Adipose tissue (tissue), 3 donors: ENCODE data around the gene NAA25. TPM values are rescaled to one million over a fixed set of nuclear protein-coding genes. Genes with fewer than 3 reads are reported as not detected.
"Not testable (repeated sequence)": the region's sequence is repeated elsewhere in the genome, so short reads cannot be mapped to it uniquely, and the experiment has no call there.

Source experiments
- H3K27ac ChIP-seq: one replicate; pipeline ENCODE4 v1.5.1; 2013; ENCODE audit warnings: low read depth, low read length
- WGBS, 3 donors: extraction: QIAGEN DNeasy Blood & Tissue Kit; methylation state at CpG; one replicate each; pipeline ENCODE4 v1.1.7; 2013; 5-methylcytosine and 5-hydroxymethylcytosine counted together
- polyA plus RNA-seq, 3 donors: library from polyadenylated mRNA; stranded (reverse); fragments of 200-250 nt; gene quantifications; one replicate each; pipeline ENCODE4 v1.2.3, GENCODE V29; 2013
- donor health status: healthy with polysubstance abuse.
- donor health status: Bipolar disorder and iron deficiency.
- donor health status: healthy.

The NAA25 gene
- polyA plus RNA-seq, 3 donors, result 4.0 to 6.5 (median 4.3) TPM

- H3K27ac ChIP-seq, result no peak overlapping the region
- WGBS, 3 donors, result 86 to 94% (median 90%) methylated on average over 1 of the region's 1 CpG
These were observed 91.5 kb downstream of the NAA25 start for GRCh38 chr12:112017041-112017440.

GRCh38 chr12:112015938-112016337 is 92.6 kb downstream of the NAA25 start:
- WGBS, 3 donors, result 95 to 97% (median 95%) methylated on average over 6 of the region's 6 CpGs
- H3K27ac ChIP-seq, result no peak overlapping the region

GRCh38 chr12:112013601-112014402 is 94.8 kb downstream of the NAA25 start:
- no peak overlapping the region for H3K27ac ChIP-seq
- 1 to 2% (median 1%) methylated on average over 54 of the region's 54 CpGs for WGBS, 3 donors

GRCh38 chr12:112012775-112013600 is 95.6 kb downstream of the NAA25 start, which contains the start of the genes ERP29 and TMEM116:
Gene ERP29 (plus strand): TSS chr12:112013426. CDS start chr12:112013466, 40 bp downstream.
Gene TMEM116 (minus strand): TSS chr12:112013165. CDS start chr12:112005270, 7,895 bp downstream.
- H3K27ac ChIP-seq, result peak within 1 kb of the TSS; percentile 82
- 0% methylated on average over 63 to 67 of the region's 67 CpGs for WGBS, 3 donors

- 74 to 89% (median 86%) methylated on average over 8 of the region's 8 CpGs for WGBS, 3 donors
- no peak overlapping the region for H3K27ac ChIP-seq
These were observed 96.9 kb downstream of the NAA25 start for GRCh38 chr12:112011685-112012084.

GRCh38 chr12:112010415-112011344 is 97.9 kb downstream of the NAA25 start:
- no peak overlapping the region for H3K27ac ChIP-seq
- 89 to 96% (median 94%) methylated on average over 8 of the region's 8 CpGs for WGBS, 3 donors

- WGBS, 3 donors, result 84 to 90% (median 89%) methylated on average over 3 of the region's 3 CpGs
- H3K27ac ChIP-seq, result not testable (repeated sequence)
These were observed 99.0 kb downstream of the NAA25 start for GRCh38 chr12:112009596-112009995.

- 67 to 69% (median 68%) methylated on average over 3 of the region's 3 CpGs for WGBS, 3 donors
- no peak overlapping the region for H3K27ac ChIP-seq
These were observed 99.7 kb downstream of the NAA25 start for GRCh38 chr12:112008918-112009317.

- H3K27ac ChIP-seq, result no peak overlapping the region
- 90 to 93% (median 93%) methylated on average over 9 of the region's 9 CpGs for WGBS, 3 donors
These were observed 100.6 kb downstream of the NAA25 start for GRCh38 chr12:112007945-112008344.

GRCh38 chr12:112005419-112006395 is 102.9 kb downstream of the NAA25 start:
- 59 to 86% (median 79%) methylated on average over 6 of the region's 6 CpGs for WGBS, 3 donors
- H3K27ac ChIP-seq, result no peak overlapping the region

- no peak overlapping the region for H3K27ac ChIP-seq
- 95 to 97% (median 96%) methylated on average over 3 of the region's 3 CpGs for WGBS, 3 donors
These were observed 104.5 kb downstream of the NAA25 start for GRCh38 chr12:112004041-112004440.

- H3K27ac ChIP-seq, result no peak overlapping the region
These were observed 107.0 kb downstream of the NAA25 start for GRCh38 chr12:112001576-112001975.

- WGBS, 3 donors, result 92 to 95% (median 92%) methylated on average over 8 of the region's 8 CpGs
These were observed 107.8 kb downstream of the NAA25 start for GRCh38 chr12:112000820-112001219.

GRCh38 chr12:111999129-111999528 is 109.5 kb downstream of the NAA25 start:
- 95 to 96% (median 95%) methylated on average over 9 of the region's 9 CpGs for WGBS, 3 donors
- not testable (repeated sequence) for H3K27ac ChIP-seq

More at GRCh38 chr12:112000820-112001219, 107.8 kb downstream of the NAA25 start:
- H3K27ac ChIP-seq, result no peak overlapping the region

GRCh38 chr12:111998015-111998414 is 110.6 kb downstream of the NAA25 start:
- no peak overlapping the region for H3K27ac ChIP-seq
- 79 to 87% (median 85%) methylated on average over 4 of the region's 4 CpGs for WGBS, 3 donors

GRCh38 chr12:111997300-111997699 is 111.3 kb downstream of the NAA25 start:
- no peak overlapping the region for H3K27ac ChIP-seq
- WGBS, 3 donors, result 91 to 98% (median 92%) methylated on average over 2 of the region's 2 CpGs

- 98 to 100% (median 100%) methylated on average over 1 of the region's 1 CpG for WGBS, 3 donors
These were observed 112.7 kb downstream of the NAA25 start for GRCh38 chr12:111995782-111996480.

More at GRCh38 chr12:111995782-111996480, 112.7 kb downstream of the NAA25 start:
- no peak overlapping the region for H3K27ac ChIP-seq
